Measurements from ENCODE around the gene KLF5.

- TF ChIP-seq CTCF (IDR thresholded peaks at IDR 0.05; ENCODE audit: low read depth, low read length, poor library complexity, severe bottlenecking): no peak
- TF ChIP-seq EZH2phosphoT487 (IDR thresholded peaks at IDR 0.05; ENCODE audit: borderline replicate concordance, low read length): no peak
Measured at GRCh38 chr13:73119612-73120011, 60.8 kb downstream of the KLF5 start.

Data from DOHH2 (cell line).